HL-60 (cell line): Measurements from ENCODE around the gene RTN4IP1.

ENCODE experiments used
- GABPA ChIP-seq: IDR thresholded peaks from 2 replicates; pipeline ENCODE4 v1.6.1; 2012; ENCODE audit warnings: low read depth
- POLR2AphosphoS5 ChIP-seq: IDR thresholded peaks from 2 replicates; pipeline ENCODE4 v1.6.1; 2012; ENCODE audit warnings: low read depth
- TF ChIP-seq, protein P1 (sequence below): IDR thresholded peaks from one replicate; pipeline ENCODE4 v1.5.1; 2011; ENCODE audit warnings: low read length, control low read depth, inconsistent platforms; ENCODE audit not compliant: insufficient read depth
- TF ChIP-seq, protein P2 (sequence below): IDR thresholded peaks from 2 replicates; pipeline ENCODE4 v1.6.1; 2012; ENCODE audit warnings: low read depth; ENCODE audit not compliant: insufficient replicate concordance

GRCh38 chr6:106527979-106528378 lies 101.3 kb downstream of the RTN4IP1 start:
- no peak for TF ChIP-seq POLR2AphosphoS5
- TF ChIP-seq, protein P1, sequence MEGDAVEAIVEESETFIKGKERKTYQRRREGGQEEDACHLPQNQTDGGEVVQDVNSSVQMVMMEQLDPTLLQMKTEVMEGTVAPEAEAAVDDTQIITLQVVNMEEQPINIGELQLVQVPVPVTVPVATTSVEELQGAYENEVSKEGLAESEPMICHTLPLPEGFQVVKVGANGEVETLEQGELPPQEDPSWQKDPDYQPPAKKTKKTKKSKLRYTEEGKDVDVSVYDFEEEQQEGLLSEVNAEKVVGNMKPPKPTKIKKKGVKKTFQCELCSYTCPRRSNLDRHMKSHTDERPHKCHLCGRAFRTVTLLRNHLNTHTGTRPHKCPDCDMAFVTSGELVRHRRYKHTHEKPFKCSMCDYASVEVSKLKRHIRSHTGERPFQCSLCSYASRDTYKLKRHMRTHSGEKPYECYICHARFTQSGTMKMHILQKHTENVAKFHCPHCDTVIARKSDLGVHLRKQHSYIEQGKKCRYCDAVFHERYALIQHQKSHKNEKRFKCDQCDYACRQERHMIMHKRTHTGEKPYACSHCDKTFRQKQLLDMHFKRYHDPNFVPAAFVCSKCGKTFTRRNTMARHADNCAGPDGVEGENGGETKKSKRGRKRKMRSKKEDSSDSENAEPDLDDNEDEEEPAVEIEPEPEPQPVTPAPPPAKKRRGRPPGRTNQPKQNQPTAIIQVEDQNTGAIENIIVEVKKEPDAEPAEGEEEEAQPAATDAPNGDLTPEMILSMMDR: no peak
- TF ChIP-seq, protein P2, sequence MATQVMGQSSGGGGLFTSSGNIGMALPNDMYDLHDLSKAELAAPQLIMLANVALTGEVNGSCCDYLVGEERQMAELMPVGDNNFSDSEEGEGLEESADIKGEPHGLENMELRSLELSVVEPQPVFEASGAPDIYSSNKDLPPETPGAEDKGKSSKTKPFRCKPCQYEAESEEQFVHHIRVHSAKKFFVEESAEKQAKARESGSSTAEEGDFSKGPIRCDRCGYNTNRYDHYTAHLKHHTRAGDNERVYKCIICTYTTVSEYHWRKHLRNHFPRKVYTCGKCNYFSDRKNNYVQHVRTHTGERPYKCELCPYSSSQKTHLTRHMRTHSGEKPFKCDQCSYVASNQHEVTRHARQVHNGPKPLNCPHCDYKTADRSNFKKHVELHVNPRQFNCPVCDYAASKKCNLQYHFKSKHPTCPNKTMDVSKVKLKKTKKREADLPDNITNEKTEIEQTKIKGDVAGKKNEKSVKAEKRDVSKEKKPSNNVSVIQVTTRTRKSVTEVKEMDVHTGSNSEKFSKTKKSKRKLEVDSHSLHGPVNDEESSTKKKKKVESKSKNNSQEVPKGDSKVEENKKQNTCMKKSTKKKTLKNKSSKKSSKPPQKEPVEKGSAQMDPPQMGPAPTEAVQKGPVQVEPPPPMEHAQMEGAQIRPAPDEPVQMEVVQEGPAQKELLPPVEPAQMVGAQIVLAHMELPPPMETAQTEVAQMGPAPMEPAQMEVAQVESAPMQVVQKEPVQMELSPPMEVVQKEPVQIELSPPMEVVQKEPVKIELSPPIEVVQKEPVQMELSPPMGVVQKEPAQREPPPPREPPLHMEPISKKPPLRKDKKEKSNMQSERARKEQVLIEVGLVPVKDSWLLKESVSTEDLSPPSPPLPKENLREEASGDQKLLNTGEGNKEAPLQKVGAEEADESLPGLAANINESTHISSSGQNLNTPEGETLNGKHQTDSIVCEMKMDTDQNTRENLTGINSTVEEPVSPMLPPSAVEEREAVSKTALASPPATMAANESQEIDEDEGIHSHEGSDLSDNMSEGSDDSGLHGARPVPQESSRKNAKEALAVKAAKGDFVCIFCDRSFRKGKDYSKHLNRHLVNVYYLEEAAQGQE: no peak
- TF ChIP-seq GABPA: no peak
